Measurements from ENCODE around the gene ETAA1. TPM values are rescaled to one million over a fixed set of nuclear protein-coding genes. Genes with fewer than 3 reads are reported as not detected.

Gene ETAA1
- total RNA-seq (2022; extraction: Qiagen RNA extraction; ENCODE audit: low read depth), result 7.7 to 11.4 TPM (median 9.9 TPM) in 5 replicates

GRCh38 chr2:67397143-67397986 lies at the start of gene ETAA1:
ETAA1 (plus strand) TSS chr2:67397333; CDS start chr2:67397449, 116 bp downstream.

Measured in A549 treated with DMSO at 1 μM for 4 hours (cell line).